ENCODE measurements around the gene MANSC4.
"Not testable (repeated sequence)": the region's sequence is repeated elsewhere in the genome, so short reads cannot be mapped to it uniquely, and the experiment has no call there.

The MANSC4 gene

DNA sequence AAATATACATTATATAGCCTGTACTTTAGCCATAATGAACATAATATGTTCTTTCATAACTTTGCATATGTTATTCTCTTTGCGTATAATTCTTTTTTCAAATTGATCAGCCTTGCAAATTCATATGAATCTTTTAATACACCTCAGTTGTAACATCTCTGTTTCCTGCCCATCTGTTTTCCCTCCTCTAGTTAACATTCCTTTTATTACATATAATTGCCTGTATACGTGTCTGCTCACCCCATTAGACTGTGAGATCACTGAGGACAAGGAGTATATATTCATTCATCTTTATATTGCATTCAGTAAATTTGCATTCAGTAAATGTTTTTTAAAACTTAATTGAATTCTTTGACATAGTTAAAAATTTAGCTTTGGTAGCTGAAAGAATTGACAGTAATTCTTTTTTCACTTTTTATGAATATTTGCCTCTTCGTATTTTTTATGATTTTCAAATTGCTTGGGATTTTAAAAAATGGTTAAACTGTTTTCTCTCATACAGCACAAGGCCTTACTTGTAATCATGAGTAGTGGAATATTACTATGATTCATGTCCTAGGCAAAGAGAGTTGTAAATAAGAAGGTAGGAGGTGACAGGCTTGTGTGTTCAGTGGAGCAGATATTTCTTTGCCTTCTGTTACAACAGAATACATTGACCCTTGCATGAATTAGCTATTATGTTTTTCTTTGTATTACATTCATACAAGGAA is 32.8 kb downstream of the MANSC4 start:
- DNase-seq = no peak

DNA sequence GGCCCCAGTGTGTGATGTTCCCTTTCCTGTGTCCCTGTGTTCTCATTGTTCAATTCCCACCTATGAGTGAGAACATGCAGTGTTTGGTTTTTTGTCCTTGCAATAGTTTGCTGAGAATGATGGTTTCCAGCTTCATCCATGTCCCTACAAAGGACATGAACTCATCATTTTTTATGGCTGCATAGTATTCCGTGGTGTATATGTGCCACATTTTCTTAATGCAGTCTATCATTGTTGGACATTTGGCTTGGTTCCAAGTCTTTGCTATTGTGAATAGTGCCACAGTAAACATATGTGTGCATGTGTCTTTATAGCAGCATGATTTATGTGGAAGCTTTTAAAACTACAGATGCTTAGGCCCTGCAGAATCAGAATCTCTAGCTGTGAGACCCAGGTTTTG is 34.3 kb downstream of the MANSC4 start:
- DNase-seq = not testable (repeated sequence)

DNA sequence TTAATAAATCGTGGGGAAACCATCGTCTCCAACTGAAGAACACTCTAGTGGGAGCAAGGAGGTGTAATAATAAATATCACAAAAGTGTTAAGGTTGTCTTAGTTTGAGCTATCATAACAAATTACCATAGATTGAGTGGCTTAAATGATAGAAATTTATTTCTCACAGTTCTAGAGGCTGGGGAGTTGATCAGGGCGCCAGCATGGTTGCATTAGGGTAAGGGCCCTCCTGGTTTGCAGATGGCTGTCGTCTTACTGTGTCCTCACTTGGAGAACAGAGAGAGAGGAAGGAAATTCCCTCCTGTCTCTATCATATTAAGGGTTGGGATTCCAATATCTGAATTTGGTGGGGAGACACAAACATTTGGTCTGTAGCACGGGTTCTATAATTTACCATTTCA is 36.4 kb downstream of the MANSC4 start:
- no peak for DNase-seq

DNA sequence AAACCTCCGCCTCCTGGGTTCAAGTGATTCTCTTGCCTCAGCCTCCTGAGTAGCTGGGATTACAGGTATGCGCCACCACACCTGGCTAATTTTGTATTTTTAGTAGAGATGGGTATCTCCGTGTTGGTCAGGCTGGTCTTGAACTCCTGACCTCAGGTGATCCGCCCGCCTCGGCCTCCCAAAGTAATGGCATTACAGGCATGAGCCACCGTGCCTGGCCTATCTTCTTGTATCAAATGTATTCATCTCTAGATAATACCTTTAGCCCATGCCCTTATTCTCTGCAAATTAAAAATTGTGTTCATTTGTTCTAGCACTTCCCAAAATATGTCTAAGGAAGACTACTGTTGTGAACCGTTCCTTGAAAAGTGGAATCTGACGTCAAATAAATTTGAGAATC is 45.7 kb downstream of the MANSC4 start:
- DNase-seq = not testable (repeated sequence)

DNA sequence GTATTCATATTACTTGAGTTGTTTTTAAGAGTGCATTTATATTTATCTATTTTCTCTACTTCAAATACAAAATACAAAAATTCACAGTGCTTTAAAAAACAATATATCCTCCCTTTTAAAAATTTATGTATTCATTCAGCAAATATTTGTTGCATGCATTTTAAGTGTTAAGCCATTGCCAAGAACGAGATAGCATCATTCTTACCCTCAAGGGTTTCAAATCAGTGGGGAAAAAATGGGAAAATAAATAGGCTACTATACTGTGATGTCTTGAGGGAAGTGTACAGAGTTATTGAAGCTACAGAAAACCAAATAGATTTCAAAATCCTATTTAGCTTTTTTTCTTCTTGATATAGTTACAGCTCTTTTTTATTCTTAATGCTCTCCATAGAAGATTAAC is 46.2 kb downstream of the MANSC4 start:
- no peak for DNase-seq

DNA sequence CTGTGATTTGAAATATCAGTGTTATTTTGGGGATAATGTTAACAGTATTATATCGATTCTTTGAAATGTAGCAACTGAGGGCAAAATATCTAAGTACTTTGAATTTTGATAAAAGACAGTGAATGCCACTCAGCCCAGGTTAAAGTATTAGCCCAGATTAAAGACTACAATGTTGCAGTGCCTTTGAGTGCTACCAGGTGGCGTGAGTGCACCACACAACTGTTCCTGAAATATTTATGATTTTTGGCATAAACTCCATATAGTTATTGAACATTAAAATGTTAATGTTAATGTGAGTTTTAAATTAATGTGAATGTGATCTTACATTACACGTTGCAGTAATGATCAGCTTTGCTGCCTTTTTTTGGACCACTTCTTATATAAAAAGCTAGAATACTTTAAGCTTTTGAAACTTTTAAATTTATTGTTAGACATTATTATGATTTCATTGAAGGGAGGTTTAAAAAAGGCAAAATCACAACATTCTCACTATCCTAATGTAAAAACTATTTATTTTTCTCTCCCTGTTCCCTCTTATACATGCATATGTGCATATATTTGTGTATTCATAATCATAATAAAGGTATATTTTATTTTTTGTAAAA is 46.9 kb downstream of the MANSC4 start:
- no peak for DNase-seq

DNA sequence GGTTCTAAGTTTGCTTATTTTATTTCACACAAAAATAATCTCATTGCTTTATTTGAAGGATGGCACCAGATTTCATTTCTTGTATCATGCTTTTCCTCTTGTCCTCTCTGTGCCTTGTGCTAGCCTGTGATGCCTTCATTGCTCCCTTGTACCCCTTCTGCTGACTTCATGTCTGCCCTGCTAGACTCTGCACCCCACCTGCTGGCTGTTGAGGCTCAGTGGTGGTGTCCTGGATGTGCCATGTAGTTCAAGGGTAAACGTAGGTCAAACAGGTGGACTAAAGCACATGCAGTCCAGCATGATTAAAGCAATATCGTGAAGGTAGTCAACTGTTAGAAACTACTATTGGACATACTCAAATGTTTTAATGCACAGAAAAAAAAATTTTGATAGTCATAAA is 47.8 kb downstream of the MANSC4 start:
- DNase-seq = no peak

DNA sequence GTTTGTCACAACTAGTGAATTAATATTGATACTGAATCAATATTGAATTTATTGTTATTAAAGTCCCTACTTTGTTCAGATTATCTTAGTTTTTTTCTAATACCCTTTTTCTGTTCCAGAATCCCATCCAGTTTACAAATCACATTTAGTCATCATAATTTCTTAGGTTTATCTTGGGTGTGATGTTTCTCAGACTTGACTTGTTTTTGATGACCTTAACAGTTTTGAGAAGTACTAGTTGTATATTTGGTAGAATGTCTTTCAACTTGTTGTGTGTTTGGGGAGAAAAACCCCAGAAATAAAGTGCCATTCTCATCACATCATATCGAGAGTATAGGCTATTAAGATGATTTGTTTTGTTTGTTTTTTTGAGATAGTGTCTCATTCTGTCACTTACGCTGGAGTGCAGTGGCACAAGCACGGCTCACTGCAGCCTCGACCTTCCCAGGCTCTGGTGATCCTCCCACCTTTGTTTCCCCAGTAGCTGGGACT is 49.9 kb downstream of the MANSC4 start:
- no peak for DNase-seq

DNA sequence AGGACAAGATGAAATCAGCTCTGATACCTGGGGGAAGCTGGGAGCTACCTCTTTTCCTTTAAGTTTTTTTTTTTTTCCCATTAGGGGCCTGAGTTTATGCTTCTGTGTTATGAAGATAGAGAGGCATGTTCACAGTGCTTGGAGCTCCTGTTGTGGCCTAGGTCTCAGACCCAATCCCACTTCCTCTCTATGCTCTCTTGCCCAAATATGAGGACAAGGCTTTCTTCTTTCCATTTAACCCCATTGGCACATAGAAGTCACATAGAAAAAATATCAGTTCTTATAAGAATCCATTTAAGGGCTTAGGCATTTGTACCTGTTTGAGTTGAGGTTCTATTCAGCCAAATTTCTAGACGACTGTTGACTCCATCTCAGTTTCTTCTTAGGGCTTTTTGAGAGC is 56.8 kb downstream of the MANSC4 start:
- no peak for DNase-seq

Measured in NCI-H1048 (cell line).